ENCODE measurements around the gene QPCTL. TPM values are rescaled to one million over a fixed set of nuclear protein-coding genes. Genes with fewer than 3 reads are reported as not detected.
A peak's percentile ranks its signal among the peaks of the same experiment; 100 is the strongest.
"Not testable (repeated sequence)": the region's sequence is repeated elsewhere in the genome, so short reads cannot be mapped to it uniquely, and the experiment has no call there.

QPCTL gene
- polyA plus RNA-seq, 4 donors = 4.6 to 12.1 (median 8.0) TPM

GRCh38 chr19:45674946-45675345 lies 17.5 kb upstream of the QPCTL start:
- no peak for DNase-seq (ENCODE audit: low read depth in 4 of 4, low spot score in 3 of 4)

- no peak for DNase-seq (ENCODE audit: low read depth in 4 of 4, low spot score in 3 of 4)
These were observed 15.6 kb upstream of the QPCTL start for GRCh38 chr19:45676851-45677263.

GRCh38 chr19:45677351-45678230 lies 14.9 kb upstream of the QPCTL start:
- DNase-seq (ENCODE audit: low read depth in 4 of 4, low spot score in 3 of 4) = peak in 2 of 4 donors; percentile 60 to 69

- peak in 1 of 4 donors; percentile 50 for DNase-seq (ENCODE audit: low read depth in 4 of 4, low spot score in 3 of 4)
These were observed 11.0 kb upstream of the QPCTL start for GRCh38 chr19:45681391-45682015.

GRCh38 chr19:45682117-45682516 lies 10.3 kb upstream of the QPCTL start:
- DNase-seq (ENCODE audit: low read depth in 4 of 4, low spot score in 3 of 4) = no peak

- DNase-seq (ENCODE audit: low read depth in 4 of 4, low spot score in 3 of 4) = no peak
These were observed 9.6 kb upstream of the QPCTL start for GRCh38 chr19:45682908-45683307.

GRCh38 chr19:45685045-45685444 lies 7.4 kb upstream of the QPCTL start:
- not testable (repeated sequence) for DNase-seq (ENCODE audit: low read depth in 4 of 4, low spot score in 3 of 4)

GRCh38 chr19:45687599-45687998 lies 4.9 kb upstream of the QPCTL start:
- DNase-seq (ENCODE audit: low read depth in 4 of 4, low spot score in 3 of 4) = no peak

- peak; percentile 90 to 95 (median 92) for DNase-seq (ENCODE audit: low read depth in 4 of 4, low spot score in 3 of 4)
These were observed 815 bp upstream of the QPCTL start, which contains the start of gene SNRPD2 for GRCh38 chr19:45691516-45692186. TSS of gene SNRPD2 (minus strand) at chr19:45691953. CDS start at chr19:45691888, 65 bp downstream.

- DNase-seq (ENCODE audit: low read depth in 4 of 4, low spot score in 3 of 4) = no peak
These were observed 781 bp downstream of the QPCTL start for GRCh38 chr19:45693106-45693788.

- no peak for DNase-seq (ENCODE audit: low read depth in 4 of 4, low spot score in 3 of 4)
These were observed 9.2 kb downstream of the QPCTL start for GRCh38 chr19:45701676-45702075.

- DNase-seq (ENCODE audit: low read depth in 4 of 4, low spot score in 3 of 4) = no peak
These were observed 12.6 kb downstream of the QPCTL start for GRCh38 chr19:45705115-45705514.

- no peak for DNase-seq (ENCODE audit: low read depth in 4 of 4, low spot score in 3 of 4)
These were observed 13.4 kb downstream of the QPCTL start for GRCh38 chr19:45705710-45706415.

- DNase-seq (ENCODE audit: low read depth in 4 of 4, low spot score in 3 of 4) = no peak
These were observed 18.1 kb downstream of the QPCTL start for GRCh38 chr19:45710356-45711130.

- no peak for DNase-seq (ENCODE audit: low read depth in 4 of 4, low spot score in 3 of 4)
These were observed 19.6 kb downstream of the QPCTL start for GRCh38 chr19:45711851-45712698.

- no peak for DNase-seq (ENCODE audit: low read depth in 4 of 4, low spot score in 3 of 4)
These were observed 20.2 kb downstream of the QPCTL start for GRCh38 chr19:45712699-45713067.

GRCh38 chr19:45713141-45713540 lies 20.7 kb downstream of the QPCTL start:
- DNase-seq (ENCODE audit: low read depth in 4 of 4, low spot score in 3 of 4) = no peak

GRCh38 chr19:45715139-45715538 lies 22.7 kb downstream of the QPCTL start:
- DNase-seq (ENCODE audit: low read depth in 4 of 4, low spot score in 3 of 4) = no peak
